Epithelial cell of proximal tubule (primary cell): ENCODE data around the gene KBTBD8. TPM values are rescaled to one million over a fixed set of nuclear protein-coding genes. Genes with fewer than 3 reads are reported as not detected.

Experiments
- DNase-seq: peaks from one replicate; pipeline ENCODE4 v3.0.0-alpha.2; 2011; ENCODE audit warnings: low read depth
- H3K4me3 ChIP-seq: 2 replicates; pipeline ENCODE4 v1.5.1; 2011; ENCODE audit warnings: low read depth, mild to moderate bottlenecking, low read length
- total RNA-seq: library from RNA; depleted of rRNA; stranded (reverse); fragments of >200 nt; gene quantifications from 2 replicates; pipeline ENCODE4 v1.2.3, GENCODE V29; 2015
- TF ChIP-seq, protein P1 (sequence below): conservative IDR thresholded peaks from 2 replicates; pipeline ENCODE4 v1.5.1; 2012; ENCODE audit warnings: low read depth, mild to moderate bottlenecking, low read length

The KBTBD8 gene
- total RNA-seq, 1 donor from 2014 or later = 0.69 TPM

GRCh38 chr3:66985336-66985920, 12.7 kb upstream of the KBTBD8 start:
- no peak for DNase-seq
- TF ChIP-seq, protein P1, sequence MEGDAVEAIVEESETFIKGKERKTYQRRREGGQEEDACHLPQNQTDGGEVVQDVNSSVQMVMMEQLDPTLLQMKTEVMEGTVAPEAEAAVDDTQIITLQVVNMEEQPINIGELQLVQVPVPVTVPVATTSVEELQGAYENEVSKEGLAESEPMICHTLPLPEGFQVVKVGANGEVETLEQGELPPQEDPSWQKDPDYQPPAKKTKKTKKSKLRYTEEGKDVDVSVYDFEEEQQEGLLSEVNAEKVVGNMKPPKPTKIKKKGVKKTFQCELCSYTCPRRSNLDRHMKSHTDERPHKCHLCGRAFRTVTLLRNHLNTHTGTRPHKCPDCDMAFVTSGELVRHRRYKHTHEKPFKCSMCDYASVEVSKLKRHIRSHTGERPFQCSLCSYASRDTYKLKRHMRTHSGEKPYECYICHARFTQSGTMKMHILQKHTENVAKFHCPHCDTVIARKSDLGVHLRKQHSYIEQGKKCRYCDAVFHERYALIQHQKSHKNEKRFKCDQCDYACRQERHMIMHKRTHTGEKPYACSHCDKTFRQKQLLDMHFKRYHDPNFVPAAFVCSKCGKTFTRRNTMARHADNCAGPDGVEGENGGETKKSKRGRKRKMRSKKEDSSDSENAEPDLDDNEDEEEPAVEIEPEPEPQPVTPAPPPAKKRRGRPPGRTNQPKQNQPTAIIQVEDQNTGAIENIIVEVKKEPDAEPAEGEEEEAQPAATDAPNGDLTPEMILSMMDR = no peak

GRCh38 chr3:66986406-66986805, 11.7 kb upstream of the KBTBD8 start:
- H3K4me3 ChIP-seq = no peak overlapping the region
- TF ChIP-seq, protein P1 = no peak
- DNase-seq = no peak

More at GRCh38 chr3:66985336-66985920, 12.7 kb upstream of the KBTBD8 start:
- H3K4me3 ChIP-seq = no peak overlapping the region

GRCh38 chr3:66989241-66989640, 8.9 kb upstream of the KBTBD8 start:
- TF ChIP-seq, protein P1 = no peak
- no peak overlapping the region for H3K4me3 ChIP-seq
- no peak for DNase-seq

GRCh38 chr3:66989860-66990696, 8.0 kb upstream of the KBTBD8 start:
- no peak for DNase-seq
- no peak overlapping the region for H3K4me3 ChIP-seq
- TF ChIP-seq, protein P1 = peak; percentile 38

DNA sequence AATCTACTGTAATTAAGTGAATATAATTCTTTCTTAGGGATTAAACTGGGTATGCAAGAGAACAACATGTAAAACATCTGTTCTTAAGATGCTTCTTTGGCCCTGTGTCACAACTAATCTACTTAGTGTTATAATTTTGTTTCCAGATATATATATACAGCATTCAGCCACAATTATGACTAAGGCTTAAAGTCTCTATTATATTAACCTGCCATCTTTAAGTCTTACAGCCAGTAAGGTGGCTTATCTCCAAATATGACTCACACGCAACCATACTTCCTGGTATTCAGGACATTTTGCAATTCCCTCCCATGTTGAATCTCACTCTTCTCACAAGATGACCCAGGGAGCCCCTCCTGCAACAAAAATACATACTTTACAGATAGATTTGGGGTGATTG, 6.6 kb upstream of the KBTBD8 start:
- DNase-seq = no peak
- H3K4me3 ChIP-seq = no peak overlapping the region
- TF ChIP-seq, protein P1 = no peak

DNA sequence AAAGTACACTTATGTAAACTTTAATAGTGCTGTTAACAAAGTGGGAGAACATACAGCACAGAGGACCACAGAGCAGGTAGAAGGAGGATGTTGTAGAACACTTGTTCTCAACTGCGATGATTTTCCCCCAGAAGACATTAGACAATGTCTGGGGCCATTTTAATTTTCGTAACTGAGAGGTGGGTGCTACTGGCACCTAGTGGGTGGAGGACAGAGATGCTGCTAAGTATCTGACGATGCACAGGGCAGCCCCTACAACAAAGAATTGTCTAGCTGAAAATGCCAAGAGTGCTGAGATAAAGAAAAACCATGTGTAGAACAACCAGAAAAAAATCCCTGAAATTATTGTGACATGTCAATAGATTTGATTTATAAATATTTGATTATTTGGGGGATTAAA, 5.0 kb upstream of the KBTBD8 start:
- TF ChIP-seq, protein P1 = peak; percentile 15
- DNase-seq = no peak
- no peak overlapping the region for H3K4me3 ChIP-seq
